ENCODE measurements around the gene PHEX.

PHEX gene

GRCh38 chrX:22032084-22032483 is at the start of gene PHEX:
Gene PHEX (plus strand): TSS chrX:22032325. CDS start chrX:22033006, 681 bp downstream.
- Mint-ChIP-seq H3K4me1 (ENCODE audit: low read depth) (peaks cover 48% of the 10 kb centered on the region), H3K9me3 (no peaks in the 10 kb centered on the region), H3K27me3 (no peaks in the 10 kb centered on the region), H3K4me3 (no peak within 1 kb of the TSS), H3K36me3 (ENCODE audit: low read depth) (peaks cover 4% of the 10 kb centered on the region), H3K27ac (peak within 1 kb of the TSS; percentile 52)

- peaks cover 44% of the 10 kb centered on the region for H3K36me3 Mint-ChIP-seq (ENCODE audit: low read depth)
- H3K4me1 Mint-ChIP-seq (ENCODE audit: low read depth): peaks cover 32% of the 10 kb centered on the region
- H3K9me3 Mint-ChIP-seq: no peaks in the 10 kb centered on the region
- no peak overlapping the region for H3K4me3 Mint-ChIP-seq
- no peaks in the 10 kb centered on the region for H3K27me3 Mint-ChIP-seq
- no peak overlapping the region for H3K27ac Mint-ChIP-seq
Measured at GRCh38 chrX:21985332-21985777, 46.8 kb upstream of the PHEX start.

- Mint-ChIP-seq H3K27ac (no peak overlapping the region), H3K4me1 (ENCODE audit: low read depth) (peaks cover 44% of the 10 kb centered on the region), H3K27me3 (no peaks in the 10 kb centered on the region), H3K9me3 (no peaks in the 10 kb centered on the region), H3K4me3 (no peak overlapping the region), H3K36me3 (ENCODE audit: low read depth) (peaks cover 47% of the 10 kb centered on the region)
Measured at GRCh38 chrX:21986596-21986995, 45.5 kb upstream of the PHEX start.

- no peaks in the 10 kb centered on the region for H3K27me3 Mint-ChIP-seq
- H3K4me1 Mint-ChIP-seq (ENCODE audit: low read depth): peaks cover 65% of the 10 kb centered on the region
- H3K36me3 Mint-ChIP-seq (ENCODE audit: low read depth): peaks cover 63% of the 10 kb centered on the region
- H3K9me3 Mint-ChIP-seq: no peaks in the 10 kb centered on the region
- no peak overlapping the region for H3K4me3 Mint-ChIP-seq
- H3K27ac Mint-ChIP-seq: peak overlapping the region; percentile 91
Measured at GRCh38 chrX:21989384-21989783, 42.7 kb upstream of the PHEX start.

GRCh38 chrX:21990832-21991231 is 41.3 kb upstream of the PHEX start:
- no peaks in the 10 kb centered on the region for H3K9me3 Mint-ChIP-seq
- peak overlapping the region; percentile 91 for H3K27ac Mint-ChIP-seq
- H3K27me3 Mint-ChIP-seq: no peaks in the 10 kb centered on the region
- peaks cover 66% of the 10 kb centered on the region for H3K4me1 Mint-ChIP-seq (ENCODE audit: low read depth)
- peaks cover 63% of the 10 kb centered on the region for H3K36me3 Mint-ChIP-seq (ENCODE audit: low read depth)
- H3K4me3 Mint-ChIP-seq: no peak overlapping the region

GRCh38 chrX:21991504-21991903 is 40.6 kb upstream of the PHEX start:
- peaks cover 72% of the 10 kb centered on the region for H3K4me1 Mint-ChIP-seq (ENCODE audit: low read depth)
- no peak overlapping the region for H3K4me3 Mint-ChIP-seq
- no peaks in the 10 kb centered on the region for H3K27me3 Mint-ChIP-seq
- H3K27ac Mint-ChIP-seq: peak overlapping the region; percentile 91
- peaks cover 70% of the 10 kb centered on the region for H3K36me3 Mint-ChIP-seq (ENCODE audit: low read depth)
- no peaks in the 10 kb centered on the region for H3K9me3 Mint-ChIP-seq

- Mint-ChIP-seq H3K27me3 (no peaks in the 10 kb centered on the region), H3K27ac (peak overlapping the region; percentile 51), H3K9me3 (no peaks in the 10 kb centered on the region), H3K4me1 (ENCODE audit: low read depth) (peaks cover 74% of the 10 kb centered on the region), H3K36me3 (ENCODE audit: low read depth) (peaks cover 72% of the 10 kb centered on the region), H3K4me3 (no peak overlapping the region)
Measured at GRCh38 chrX:21993265-21993664, 38.9 kb upstream of the PHEX start.

GRCh38 chrX:21996872-21997455 is 35.2 kb upstream of the PHEX start:
- H3K27me3 Mint-ChIP-seq: no peaks in the 10 kb centered on the region
- H3K36me3 Mint-ChIP-seq (ENCODE audit: low read depth): peaks cover 63% of the 10 kb centered on the region
- H3K4me1 Mint-ChIP-seq (ENCODE audit: low read depth): peaks cover 39% of the 10 kb centered on the region
- peak overlapping the region; percentile 40 for H3K27ac Mint-ChIP-seq
- no peaks in the 10 kb centered on the region for H3K9me3 Mint-ChIP-seq
- H3K4me3 Mint-ChIP-seq: no peak overlapping the region

GRCh38 chrX:21998037-21998436 is 34.1 kb upstream of the PHEX start:
- Mint-ChIP-seq H3K36me3 (ENCODE audit: low read depth) (peaks cover 65% of the 10 kb centered on the region), H3K4me1 (ENCODE audit: low read depth) (peaks cover 35% of the 10 kb centered on the region), H3K27me3 (no peaks in the 10 kb centered on the region), H3K4me3 (no peak overlapping the region), H3K9me3 (no peaks in the 10 kb centered on the region), H3K27ac (no peak overlapping the region)

GRCh38 chrX:22004866-22005265 is 27.3 kb upstream of the PHEX start:
- no peak overlapping the region for H3K27ac Mint-ChIP-seq
- H3K4me3 Mint-ChIP-seq: no peak overlapping the region
- peaks cover 21% of the 10 kb centered on the region for H3K4me1 Mint-ChIP-seq (ENCODE audit: low read depth)
- no peaks in the 10 kb centered on the region for H3K9me3 Mint-ChIP-seq
- no peaks in the 10 kb centered on the region for H3K27me3 Mint-ChIP-seq
- peaks cover 64% of the 10 kb centered on the region for H3K36me3 Mint-ChIP-seq (ENCODE audit: low read depth)

- H3K4me3 Mint-ChIP-seq: no peak overlapping the region
- peaks cover 6% of the 10 kb centered on the region for H3K4me1 Mint-ChIP-seq (ENCODE audit: low read depth)
- H3K27me3 Mint-ChIP-seq: no peaks in the 10 kb centered on the region
- H3K27ac Mint-ChIP-seq: no peak overlapping the region
- no peaks in the 10 kb centered on the region for H3K9me3 Mint-ChIP-seq
- H3K36me3 Mint-ChIP-seq (ENCODE audit: low read depth): peaks cover 11% of the 10 kb centered on the region
Measured at GRCh38 chrX:22012051-22012450, 20.1 kb upstream of the PHEX start.

GRCh38 chrX:22012931-22013330 is 19.2 kb upstream of the PHEX start:
- Mint-ChIP-seq H3K36me3 (ENCODE audit: low read depth) (peaks cover 4% of the 10 kb centered on the region), H3K27ac (no peak overlapping the region), H3K4me3 (no peak overlapping the region), H3K9me3 (no peaks in the 10 kb centered on the region), H3K27me3 (no peaks in the 10 kb centered on the region), H3K4me1 (ENCODE audit: low read depth) (peaks cover 4% of the 10 kb centered on the region)

GRCh38 chrX:22015139-22015750 is 16.9 kb upstream of the PHEX start:
- Mint-ChIP-seq H3K9me3 (no peaks in the 10 kb centered on the region), H3K4me1 (ENCODE audit: low read depth) (peaks cover 4% of the 10 kb centered on the region), H3K36me3 (ENCODE audit: low read depth) (no peaks in the 10 kb centered on the region), H3K4me3 (no peak overlapping the region), H3K27me3 (no peaks in the 10 kb centered on the region), H3K27ac (no peak overlapping the region)

- H3K27ac Mint-ChIP-seq: no peak overlapping the region
- no peaks in the 10 kb centered on the region for H3K36me3 Mint-ChIP-seq (ENCODE audit: low read depth)
- peaks cover 17% of the 10 kb centered on the region for H3K4me1 Mint-ChIP-seq (ENCODE audit: low read depth)
- H3K4me3 Mint-ChIP-seq: no peak overlapping the region
- no peaks in the 10 kb centered on the region for H3K27me3 Mint-ChIP-seq
- H3K9me3 Mint-ChIP-seq: no peaks in the 10 kb centered on the region
Measured at GRCh38 chrX:22021751-22022324, 10.3 kb upstream of the PHEX start.

GRCh38 chrX:22024577-22024976 is 7.5 kb upstream of the PHEX start:
- Mint-ChIP-seq H3K9me3 (no peaks in the 10 kb centered on the region), H3K27me3 (no peaks in the 10 kb centered on the region), H3K4me3 (no peak overlapping the region), H3K36me3 (ENCODE audit: low read depth) (peaks cover 4% of the 10 kb centered on the region), H3K27ac (no peak overlapping the region), H3K4me1 (ENCODE audit: low read depth) (peaks cover 39% of the 10 kb centered on the region)

Data from stimulated activated naive CD8-positive, alpha-beta T cell treated with anti-CD3 and anti-CD28 coated beads, Interleukin-15, Interleukin-2, amounts not matched to agents 100 ng/mL and 50 ng/mL, for 24 hours (primary cell).